Spinal cord (tissue), 10 donors: Measurements from ENCODE around the gene ARAP1. TPM values are rescaled to one million over a fixed set of nuclear protein-coding genes. Genes with fewer than 3 reads are reported as not detected.

ENCODE experiments used
- DNase-seq, 6 donors: peaks; one replicate each; pipeline versions ENCODE4 v3.0.0 to v3.0.0-alpha.2; 2013 to 2015; ENCODE audit warnings: low spot score in 6 of 6, low read depth in 4 of 6
- H3K27ac ChIP-seq: one replicate; pipeline ENCODE4 v1.5.1; 2013; ENCODE audit warnings: low read depth, low read length, control low read depth
- H3K27me3 ChIP-seq: one replicate; pipeline ENCODE4 v1.6.1; 2013; ENCODE audit warnings: low read length; ENCODE audit not compliant: control insufficient read depth, insufficient read depth
- H3K36me3 ChIP-seq: one replicate; pipeline ENCODE4 v1.6.1; 2013; ENCODE audit warnings: low read length; ENCODE audit not compliant: control insufficient read depth, insufficient read depth
- H3K4me1 ChIP-seq: one replicate; pipeline ENCODE4 v1.6.1; 2013; ENCODE audit warnings: low read length; ENCODE audit not compliant: control insufficient read depth, insufficient read depth
- H3K4me3 ChIP-seq: one replicate; pipeline ENCODE4 v1.5.1; 2013; ENCODE audit warnings: low read depth, low read length, control low read depth
- H3K9me3 ChIP-seq: one replicate; pipeline ENCODE4 v1.6.1; 2013; ENCODE audit warnings: low read length; ENCODE audit not compliant: control insufficient read depth, insufficient read depth
- WGBS: methylation state at CpG from one replicate; pipeline ENCODE4 v1.1.5; 2013; ENCODE audit warnings: missing lambda C conversion rate; ENCODE audit not compliant: insufficient coverage; 5-methylcytosine and 5-hydroxymethylcytosine counted together
- polyA plus RNA-seq, 2 donors: library from polyadenylated mRNA; unstranded; fragments of 120-200 nt; gene quantifications; one replicate each; pipeline ENCODE4 v1.2.1, GENCODE V29; 2013; ENCODE audit not compliant: insufficient read length in 2 of 2
- total RNA-seq, 2 donors: library from RNA; depleted of rRNA in 1 of 2; stranded (reverse); fragments of 120-200 nt in 1 of 2; fragments of >200 nt in 1 of 2; gene quantifications; one replicate each; pipeline versions ENCODE4 v1.2.3 to v1.2.4, GENCODE V29; 2013 to 2014
- donor health status: healthy.

The ARAP1 gene
- total and polyA plus RNA-seq, 4 donors, result 44.8 to 79.2 (median 52.1) TPM

DNA sequence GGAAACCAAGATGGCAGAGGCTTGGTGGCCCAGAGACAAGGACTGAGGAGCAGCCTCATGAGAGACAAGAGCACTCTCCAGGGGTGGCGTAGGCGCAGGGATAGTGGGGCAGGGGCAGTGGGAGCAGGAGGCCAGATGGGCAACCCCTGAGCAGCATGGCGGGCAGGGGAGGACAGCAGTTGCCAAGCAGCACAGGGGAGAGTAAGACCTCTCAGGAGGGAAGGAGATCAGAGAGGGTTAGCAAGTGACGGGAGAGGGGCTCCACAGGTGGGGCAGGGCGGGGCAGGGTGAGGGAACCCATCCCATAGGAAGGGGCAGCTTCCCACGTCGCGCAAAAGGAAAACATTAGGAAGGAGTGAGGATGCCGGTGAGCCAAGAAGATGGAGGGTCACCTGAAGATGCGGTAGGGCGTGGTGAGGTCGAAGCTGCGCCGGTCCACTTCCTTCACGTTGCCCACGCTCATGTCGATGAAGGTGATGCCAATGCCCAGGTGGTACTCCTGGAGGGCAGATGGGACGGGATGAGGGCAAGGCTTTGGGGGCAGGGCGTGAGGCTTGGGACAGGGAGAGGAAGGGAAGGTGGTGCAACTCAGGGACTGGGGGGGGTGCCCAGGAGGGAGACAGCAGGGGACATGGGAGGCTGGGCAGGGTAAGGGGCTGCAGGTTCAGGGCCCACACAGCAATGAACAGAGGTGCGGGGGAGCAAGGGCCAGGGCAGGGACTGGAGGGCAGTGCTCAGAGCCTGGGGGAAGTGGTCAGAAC, 42.5 kb downstream of the ARAP1 start:
- no peak overlapping the region for H3K27ac ChIP-seq
- WGBS, result 95% methylated on average over 20 of the region's 20 CpGs
- peaks cover 70% of the 10 kb centered on the region for H3K36me3 ChIP-seq

DNA sequence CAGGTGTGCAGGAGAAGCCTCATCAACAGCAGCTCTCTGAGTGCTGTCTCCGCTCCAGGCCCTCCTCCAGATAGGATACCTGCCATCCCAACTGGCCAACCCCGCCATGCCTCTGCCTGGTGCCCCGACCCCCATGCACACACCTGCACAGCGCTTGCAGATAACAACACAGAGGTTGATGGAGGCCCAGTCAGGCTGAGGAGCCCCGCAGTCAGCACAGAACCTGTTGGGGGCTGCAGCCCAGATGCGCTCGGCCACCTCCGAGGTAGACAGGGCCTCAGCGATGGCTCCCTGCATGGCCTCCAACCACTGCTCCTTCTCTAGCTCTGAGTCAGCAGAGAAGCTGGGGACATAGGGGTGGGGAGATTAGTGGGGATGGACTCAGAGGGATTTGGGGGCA, 45.2 kb downstream of the ARAP1 start:
- no peak overlapping the region for H3K4me3 ChIP-seq
- no peaks in the 10 kb centered on the region for H3K9me3 ChIP-seq
- no peak overlapping the region for H3K27ac ChIP-seq
- peaks cover 78% of the 10 kb centered on the region for H3K36me3 ChIP-seq
- WGBS, result 93% methylated on average over 9 of the region's 9 CpGs
- peaks cover 27% of the 10 kb centered on the region for H3K4me1 ChIP-seq
- no peak for DNase-seq
- no peaks in the 10 kb centered on the region for H3K27me3 ChIP-seq

More for the DNA sequence above, 42.5 kb downstream of the ARAP1 start:
- DNase-seq, result no peak
- no peaks in the 10 kb centered on the region for H3K27me3 ChIP-seq
- H3K4me3 ChIP-seq, result no peak overlapping the region
- no peaks in the 10 kb centered on the region for H3K9me3 ChIP-seq
- H3K4me1 ChIP-seq, result peaks cover 17% of the 10 kb centered on the region

DNA sequence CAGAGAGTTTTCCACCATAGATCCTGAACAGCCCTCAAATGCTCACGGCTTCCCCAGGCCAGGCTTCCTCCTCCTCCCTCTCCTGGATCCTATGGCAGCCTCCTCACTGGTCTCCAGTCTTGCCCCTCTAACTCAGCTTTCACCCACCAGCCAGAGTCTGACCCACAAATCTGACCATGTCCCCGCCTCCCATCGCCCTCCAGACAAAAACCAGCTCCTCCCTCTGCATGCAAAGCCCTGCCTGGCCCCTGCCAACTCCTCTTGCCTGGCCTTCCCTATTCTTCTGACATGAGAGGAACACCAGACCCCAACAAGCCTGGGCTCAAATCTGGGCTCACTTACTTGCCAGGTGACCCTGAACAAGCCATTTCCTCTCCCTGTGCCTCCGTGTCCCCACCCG, 45.6 kb downstream of the ARAP1 start:
- 74% methylated on average over 5 of the region's 5 CpGs for WGBS

GRCh38 chr11:72705442-72706365, 46.5 kb downstream of the ARAP1 start:
- no peak overlapping the region for H3K27ac ChIP-seq
- H3K4me1 ChIP-seq, result peaks cover 25% of the 10 kb centered on the region

More for the DNA sequence above, 45.6 kb downstream of the ARAP1 start:
- no peak overlapping the region for H3K4me3 ChIP-seq
- DNase-seq, result no peak
- no peaks in the 10 kb centered on the region for H3K9me3 ChIP-seq
- H3K27me3 ChIP-seq, result no peaks in the 10 kb centered on the region
- no peak overlapping the region for H3K27ac ChIP-seq
- H3K36me3 ChIP-seq, result peaks cover 81% of the 10 kb centered on the region
- peaks cover 25% of the 10 kb centered on the region for H3K4me1 ChIP-seq

GRCh38 chr11:72704783-72705265, 47.4 kb downstream of the ARAP1 start:
- no peaks in the 10 kb centered on the region for H3K27me3 ChIP-seq
- no peak for DNase-seq
- no peaks in the 10 kb centered on the region for H3K9me3 ChIP-seq
- WGBS, result 71% methylated on average over 1 of the region's 4 CpGs
- peaks cover 81% of the 10 kb centered on the region for H3K36me3 ChIP-seq
- no peak overlapping the region for H3K4me3 ChIP-seq
- H3K27ac ChIP-seq, result no peak overlapping the region
- peaks cover 25% of the 10 kb centered on the region for H3K4me1 ChIP-seq

More at GRCh38 chr11:72705442-72706365, 46.5 kb downstream of the ARAP1 start:
- Histone ChIP-seq H3K36me3 (peaks cover 83% of the 10 kb centered on the region), H3K4me3 (no peak overlapping the region), H3K27me3 (no peaks in the 10 kb centered on the region), H3K9me3 (no peaks in the 10 kb centered on the region)
- WGBS, result 74% methylated on average over 11 of the region's 12 CpGs
- DNase-seq, result no peak

GRCh38 chr11:72704028-72704782, 48.0 kb downstream of the ARAP1 start:
- Histone ChIP-seq H3K9me3 (no peaks in the 10 kb centered on the region), H3K27me3 (no peaks in the 10 kb centered on the region), H3K27ac (peak overlapping the region; percentile 67), H3K4me3 (no peak overlapping the region), H3K36me3 (peaks cover 81% of the 10 kb centered on the region), H3K4me1 (peaks cover 25% of the 10 kb centered on the region)
- no peak for DNase-seq
- WGBS, result 84% methylated on average over 13 of the region's 13 CpGs

DNA sequence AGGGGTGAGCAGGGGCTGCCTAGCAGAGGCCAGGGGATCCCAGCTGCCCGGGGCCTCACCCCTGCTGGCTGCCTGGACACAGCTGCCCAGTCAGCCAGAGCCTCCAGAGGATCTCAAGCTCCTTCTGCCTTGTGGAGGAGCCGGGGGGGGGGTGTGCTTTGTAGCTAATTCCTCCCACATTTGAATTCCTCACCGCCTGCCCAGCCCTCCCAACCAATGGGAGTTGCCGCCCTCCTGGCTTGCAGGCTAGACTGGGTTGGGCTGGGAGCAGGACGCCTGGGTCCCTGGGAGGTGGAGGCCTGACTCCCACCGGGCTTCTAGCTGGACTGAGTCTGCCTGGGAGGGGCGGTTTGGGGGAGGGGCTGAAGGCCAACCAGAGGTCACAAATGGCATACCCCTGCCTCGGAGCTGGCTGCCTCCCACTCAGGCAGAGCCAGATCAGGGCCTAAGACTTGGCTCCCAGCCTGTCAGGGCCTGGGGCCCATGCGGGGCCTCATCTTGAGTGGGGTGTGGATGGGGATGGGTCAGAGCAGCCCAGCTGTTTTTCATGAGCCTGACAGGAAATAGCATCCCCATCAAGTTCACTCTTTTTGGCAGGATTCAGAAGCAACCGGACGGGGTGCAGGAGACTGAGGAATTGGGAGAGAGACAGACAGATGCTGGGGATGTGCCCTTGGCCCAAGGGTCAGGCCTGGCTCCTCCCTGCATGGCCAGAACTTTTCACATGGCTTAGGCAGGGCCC, 48.8 kb downstream of the ARAP1 start:
- Histone ChIP-seq H3K36me3 (peaks cover 83% of the 10 kb centered on the region), H3K4me1 (peaks cover 25% of the 10 kb centered on the region), H3K9me3 (no peaks in the 10 kb centered on the region), H3K27ac (peak overlapping the region; percentile 67), H3K4me3 (peak overlapping the region; percentile 27), H3K27me3 (no peaks in the 10 kb centered on the region)
- DNase-seq, result peak in 1 of 6 donors; percentile 69
- WGBS, result 26% methylated on average over 7 of the region's 11 CpGs

DNA sequence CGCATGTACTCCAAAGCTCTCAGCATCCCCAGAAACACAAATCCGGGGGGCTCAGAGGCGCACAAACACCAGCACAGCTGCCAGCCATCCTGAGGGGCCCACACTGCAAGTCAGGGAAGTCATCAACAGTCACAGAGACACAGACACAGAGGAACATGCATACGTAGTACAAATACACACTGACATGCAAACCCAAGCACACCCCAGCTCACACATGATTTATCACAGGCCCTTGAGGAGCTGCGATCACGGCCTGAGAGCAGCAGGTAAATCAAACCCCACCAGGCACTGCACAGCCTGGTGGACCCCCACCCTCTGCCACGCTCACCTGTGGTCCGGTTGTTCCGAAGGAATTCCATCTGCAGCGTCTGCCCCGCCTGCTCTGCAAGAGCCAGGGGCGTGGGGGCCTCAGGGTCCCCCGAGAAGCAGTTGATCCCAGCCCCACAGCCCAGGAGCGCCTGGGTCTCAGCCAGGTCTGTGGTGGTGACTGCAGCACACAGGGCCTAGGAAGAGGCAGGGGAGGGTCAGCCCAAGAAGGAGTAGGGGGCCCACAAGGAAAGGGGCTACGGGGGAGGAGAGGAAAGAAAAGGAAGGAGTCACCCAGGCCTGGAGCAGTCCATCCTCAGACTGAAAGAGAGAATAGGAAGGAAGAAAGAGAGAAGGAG, 49.5 kb downstream of the ARAP1 start:
- H3K27me3 ChIP-seq, result no peaks in the 10 kb centered on the region
- no peaks in the 10 kb centered on the region for H3K9me3 ChIP-seq
- 73% methylated on average over 15 of the region's 15 CpGs for WGBS
- H3K36me3 ChIP-seq, result peaks cover 89% of the 10 kb centered on the region
- H3K4me1 ChIP-seq, result peaks cover 25% of the 10 kb centered on the region
- H3K4me3 ChIP-seq, result peak overlapping the region; percentile 27
- H3K27ac ChIP-seq, result peak overlapping the region; percentile 67
- no peak for DNase-seq
